Measurements from ENCODE around the gene CALN1.
A peak's percentile ranks its signal among the peaks of the same experiment; 100 is the strongest.

The CALN1 gene

GRCh38 chr7:71870812-71871211 lies 541.3 kb downstream of the CALN1 start:
- H3K4me3 ChIP-seq (ENCODE audit: low read depth, low read length): no peak overlapping the region
- TF ChIP-seq CTCF (IDR thresholded peaks at IDR 0.05; ENCODE audit: insufficient read depth, low read depth, low read length, missing control alignments): no peak
- no peak for DNase-seq (ENCODE audit: low read depth)

- no peak overlapping the region for H3K4me3 ChIP-seq (ENCODE audit: low read depth, low read length)
- DNase-seq (ENCODE audit: low read depth): peak; percentile 4
- TF ChIP-seq CTCF (IDR thresholded peaks at IDR 0.05; ENCODE audit: insufficient read depth, low read depth, low read length, missing control alignments): no peak
Measured at GRCh38 chr7:71868797-71869196, 543.3 kb downstream of the CALN1 start.

GRCh38 chr7:71867626-71868025 lies 544.5 kb downstream of the CALN1 start:
- no peak for TF ChIP-seq CTCF (IDR thresholded peaks at IDR 0.05; ENCODE audit: insufficient read depth, low read depth, low read length, missing control alignments)
- no peak overlapping the region for H3K4me3 ChIP-seq (ENCODE audit: low read depth, low read length)

GRCh38 chr7:71865172-71865571 lies 547.0 kb downstream of the CALN1 start:
- TF ChIP-seq CTCF (IDR thresholded peaks at IDR 0.05; ENCODE audit: insufficient read depth, low read depth, low read length, missing control alignments): no peak
- no peak overlapping the region for H3K4me3 ChIP-seq (ENCODE audit: low read depth, low read length)
- no peak for DNase-seq (ENCODE audit: low read depth)

More at GRCh38 chr7:71867626-71868025, 544.5 kb downstream of the CALN1 start:
- DNase-seq (ENCODE audit: low read depth): no peak

GRCh38 chr7:71864130-71864529 lies 548.0 kb downstream of the CALN1 start:
- TF ChIP-seq CTCF (IDR thresholded peaks at IDR 0.05; ENCODE audit: insufficient read depth, low read depth, low read length, missing control alignments): no peak
- DNase-seq (ENCODE audit: low read depth): no peak

GRCh38 chr7:71860572-71860971 lies 551.6 kb downstream of the CALN1 start:
- no peak for TF ChIP-seq CTCF (IDR thresholded peaks at IDR 0.05; ENCODE audit: insufficient read depth, low read depth, low read length, missing control alignments)
- no peak overlapping the region for H3K4me3 ChIP-seq (ENCODE audit: low read depth, low read length)
- no peak for DNase-seq (ENCODE audit: low read depth)

More at GRCh38 chr7:71864130-71864529, 548.0 kb downstream of the CALN1 start:
- H3K4me3 ChIP-seq (ENCODE audit: low read depth, low read length): no peak overlapping the region

GRCh38 chr7:71857338-71857737 lies 554.8 kb downstream of the CALN1 start:
- no peak for TF ChIP-seq CTCF (IDR thresholded peaks at IDR 0.05; ENCODE audit: insufficient read depth, low read depth, low read length, missing control alignments)
- DNase-seq (ENCODE audit: low read depth): no peak
- no peak overlapping the region for H3K4me3 ChIP-seq (ENCODE audit: low read depth, low read length)
